Measurements from ENCODE around the gene OPN1MW. TPM values are rescaled to one million over a fixed set of nuclear protein-coding genes. Genes with fewer than 3 reads are reported as not detected.

OPN1MW gene
- total RNA-seq, 1 experiment from 2014 or later = not detected

Other genes starting within 250 kb of the OPN1MW start
- gene NAA10, start 247.6 kb upstream of the OPN1MW start, total RNA-seq (2022) = 91.3 and 93.8 TPM in 2 replicates
- 0.75 and 1.2 TPM in 2 replicates for gene RENBP, start 238.0 kb upstream of the OPN1MW start, total RNA-seq (2022)
- 93.7 and 95.6 TPM in 2 replicates for gene HCFC1, start 210.8 kb upstream of the OPN1MW start, total RNA-seq (2022)
- gene TMEM187, start 209.8 kb upstream of the OPN1MW start, total RNA-seq (2022) = 4.9 and 6.6 TPM in 2 replicates
- gene IRAK1, start 162.7 kb upstream of the OPN1MW start, total RNA-seq (2022) = 119 and 126 TPM in 2 replicates
- gene MECP2, start 84.9 kb upstream of the OPN1MW start, total RNA-seq (2022) = 30.6 and 36.4 TPM in 2 replicates
- gene OPN1LW, start 38.4 kb upstream of the OPN1MW start, total RNA-seq (2022) = not detected in 2 replicates
- not detected in 2 replicates for gene OPN1MW2, start 37.2 kb downstream of the OPN1MW start, total RNA-seq (2022)
- gene OPN1MW3, start 75.0 kb downstream of the OPN1MW start, total RNA-seq (2022) = not detected in 2 replicates
- gene TEX28, start 112.5 kb downstream of the OPN1MW start, total RNA-seq (2022) = not detected in 2 replicates
- 0.26 TPM in 1 of 2 replicates, not detected in the other for gene TKTL1, start 113.2 kb downstream of the OPN1MW start, total RNA-seq (2022)
- 546 and 634 TPM in 2 replicates for gene FLNA, start 192.0 kb downstream of the OPN1MW start, total RNA-seq (2022)
- 67.2 and 70.1 TPM in 2 replicates for gene EMD, start 196.7 kb downstream of the OPN1MW start, total RNA-seq (2022)
- 2,081 and 2,086 TPM in 2 replicates for gene RPL10, start 215.8 kb downstream of the OPN1MW start, total RNA-seq (2022)
- 8.8 and 9.7 TPM in 2 replicates for gene DNASE1L1, start 226.7 kb downstream of the OPN1MW start, total RNA-seq (2022)
- gene TAFAZZIN, start 228.9 kb downstream of the OPN1MW start, total RNA-seq (2022) = 30.2 and 34.0 TPM in 2 replicates
- 107 and 112 TPM in 2 replicates for gene ATP6AP1, start 246.1 kb downstream of the OPN1MW start, total RNA-seq (2022)

Data from Caco-2 (cell line).